A549 (cell line): ENCODE data around the gene CCR3.

Experiments used
- BHLHE40 ChIP-seq: IDR thresholded peaks from 2 replicates; pipeline ENCODE4 v1.6.1; 2012; ENCODE audit warnings: low read depth, low read length, inconsistent platforms
- CHD2 ChIP-seq: fragments of 150-350 bp; IDR thresholded peaks from 2 replicates; pipeline ENCODE4 v1.6.1; 2014; ENCODE audit warnings: low read length; ENCODE audit not compliant: partially characterized antibody
- FOSB ChIP-seq: fragments of 250-450 bp; sonication (Bioruptor Pico); IDR thresholded peaks from 2 replicates; pipeline ENCODE4 v1.5.0; 2020; ENCODE audit warnings: mild to moderate bottlenecking, moderate library complexity
- HDAC2 ChIP-seq: fragments of 200-600 bp; sonication (generic); IDR thresholded peaks from 2 replicates; pipeline ENCODE4 v1.6.1; 2016
- JUNB ChIP-seq: fragments of >200 bp; sonication (Bioruptor Twin); formaldehyde crosslinking; IDR thresholded peaks from 2 replicates; pipeline ENCODE4 v1.6.1; 2016
- MAZ ChIP-seq: fragments of 150-350 bp; IDR thresholded peaks from 2 replicates; pipeline ENCODE4 v1.6.1; 2014; ENCODE audit warnings: antibody characterized with exemption, low read depth, low read length, borderline replicate concordance
- MYC ChIP-seq: IDR thresholded peaks from 2 replicates; pipeline ENCODE4 v1.6.1; 2012; ENCODE audit warnings: mild to moderate bottlenecking, inconsistent platforms, low read length, improper control_type of control experiment, borderline replicate concordance
- NPAS2 ChIP-seq: fragments of 250-450 bp; sonication (Bioruptor Pico); IDR thresholded peaks from 2 replicates; pipeline ENCODE4 v1.8.0; 2022; ENCODE audit warnings: mild to moderate bottlenecking, moderate library complexity, borderline replicate concordance
- POLR2A ChIP-seq: IDR thresholded peaks from 2 replicates; pipeline ENCODE4 v1.6.1; 2012; ENCODE audit warnings: mild to moderate bottlenecking, low read length
- REST ChIP-seq: fragments of 200-600 bp; sonication (generic); IDR thresholded peaks from 2 replicates; pipeline ENCODE4 v1.6.1; 2016; ENCODE audit warnings: antibody characterized with exemption, mild to moderate bottlenecking, moderate library complexity
- SMC3 ChIP-seq: fragments of >200 bp; sonication (Bioruptor Twin); formaldehyde crosslinking; IDR thresholded peaks from 3 replicates; pipeline ENCODE4 v1.6.1; 2018; ENCODE audit warnings: inconsistent platforms
- SREBF2 ChIP-seq: fragments of 450-650 bp; IDR thresholded peaks from 2 replicates; pipeline ENCODE4 v1.6.1; 2014; ENCODE audit warnings: mild to moderate bottlenecking, moderate library complexity
- TF ChIP-seq, protein P1 (sequence below): fragments of >200 bp; sonication (Bioruptor Twin); formaldehyde crosslinking; IDR thresholded peaks from 3 replicates; pipeline ENCODE4 v1.5.1; 2016

DNA sequence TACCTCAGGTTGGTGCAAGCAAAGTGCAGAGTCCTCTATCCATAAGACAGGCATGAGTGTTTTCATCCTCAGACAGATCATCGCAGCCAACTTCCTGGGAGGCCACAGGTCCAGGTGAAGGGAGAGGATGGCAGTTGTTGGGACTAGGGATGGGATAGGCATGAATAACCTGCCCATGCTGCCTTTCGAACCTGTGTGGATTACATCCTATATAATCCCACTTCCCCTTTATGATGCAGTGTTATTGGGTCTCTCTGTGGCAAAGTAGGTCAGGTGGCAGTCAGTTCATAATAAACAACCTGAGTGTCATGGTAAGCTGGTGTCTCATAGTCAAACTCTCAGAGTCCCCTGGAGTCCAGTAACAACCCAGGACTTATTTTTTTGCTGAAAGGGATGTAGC is 40.4 kb downstream of the CCR3 start:
- TF ChIP-seq, protein P1, sequence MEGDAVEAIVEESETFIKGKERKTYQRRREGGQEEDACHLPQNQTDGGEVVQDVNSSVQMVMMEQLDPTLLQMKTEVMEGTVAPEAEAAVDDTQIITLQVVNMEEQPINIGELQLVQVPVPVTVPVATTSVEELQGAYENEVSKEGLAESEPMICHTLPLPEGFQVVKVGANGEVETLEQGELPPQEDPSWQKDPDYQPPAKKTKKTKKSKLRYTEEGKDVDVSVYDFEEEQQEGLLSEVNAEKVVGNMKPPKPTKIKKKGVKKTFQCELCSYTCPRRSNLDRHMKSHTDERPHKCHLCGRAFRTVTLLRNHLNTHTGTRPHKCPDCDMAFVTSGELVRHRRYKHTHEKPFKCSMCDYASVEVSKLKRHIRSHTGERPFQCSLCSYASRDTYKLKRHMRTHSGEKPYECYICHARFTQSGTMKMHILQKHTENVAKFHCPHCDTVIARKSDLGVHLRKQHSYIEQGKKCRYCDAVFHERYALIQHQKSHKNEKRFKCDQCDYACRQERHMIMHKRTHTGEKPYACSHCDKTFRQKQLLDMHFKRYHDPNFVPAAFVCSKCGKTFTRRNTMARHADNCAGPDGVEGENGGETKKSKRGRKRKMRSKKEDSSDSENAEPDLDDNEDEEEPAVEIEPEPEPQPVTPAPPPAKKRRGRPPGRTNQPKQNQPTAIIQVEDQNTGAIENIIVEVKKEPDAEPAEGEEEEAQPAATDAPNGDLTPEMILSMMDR = no peak
- TF ChIP-seq SREBF2 = no peak
- TF ChIP-seq CHD2 = no peak
- TF ChIP-seq JUNB = no peak
- no peak for TF ChIP-seq NPAS2 (CRISPR knock-in tag)
- TF ChIP-seq POLR2A = no peak
- no peak for TF ChIP-seq SMC3
- TF ChIP-seq FOSB = no peak
- no peak for TF ChIP-seq REST
- TF ChIP-seq MAZ = no peak
- no peak for TF ChIP-seq BHLHE40
- no peak for TF ChIP-seq HDAC2
- TF ChIP-seq MYC = no peak
